GM11168 (cell line): ENCODE measurements around the gene EPN3.

Experiments used
- in situ Hi-C: fragments of 300-500 bp; cut with MboI; formaldehyde crosslinking; loops from one replicate; pipeline ENCODE4 v1.12.0; 2022; ENCODE audit warnings: low sequenced_read_pairs; ENCODE audit not compliant: unreplicated experiment

EPN3 gene

DNA sequence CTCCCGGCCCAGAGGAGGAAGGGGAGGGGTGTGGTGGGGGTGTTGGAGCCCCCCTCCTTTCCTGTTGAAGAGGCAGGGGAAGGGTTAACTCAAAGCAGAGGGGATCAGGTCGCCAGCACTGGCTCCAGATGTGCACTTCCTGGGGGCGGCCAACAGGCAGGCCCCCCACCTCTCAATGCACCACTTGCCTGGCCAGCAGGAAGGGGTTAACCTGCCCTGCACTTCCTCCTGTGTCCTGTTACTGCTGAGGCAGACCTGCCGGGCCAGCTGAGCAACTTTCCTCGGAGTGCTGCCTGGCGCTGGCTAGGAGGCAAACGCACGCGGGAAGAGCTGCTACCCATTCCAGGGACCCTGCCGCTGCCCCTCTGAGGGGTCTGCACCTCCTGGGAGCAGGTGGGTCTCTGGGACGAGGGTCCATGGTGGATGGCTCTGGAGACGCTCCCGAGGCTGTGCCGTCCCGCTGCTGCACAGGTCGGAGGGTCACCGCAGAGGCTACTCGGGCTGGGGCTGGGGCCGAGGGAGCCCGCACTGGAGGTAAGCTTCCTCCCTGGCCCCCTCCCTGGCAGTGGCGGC lies at the start of gene EPN3:
EPN3 (plus strand) TSS at position 284 of the 573 bp plus-strand sequence. CDS start 3,822 bp downstream, outside the sequence.
- in situ Hi-C loops: no loop called here

DNA sequence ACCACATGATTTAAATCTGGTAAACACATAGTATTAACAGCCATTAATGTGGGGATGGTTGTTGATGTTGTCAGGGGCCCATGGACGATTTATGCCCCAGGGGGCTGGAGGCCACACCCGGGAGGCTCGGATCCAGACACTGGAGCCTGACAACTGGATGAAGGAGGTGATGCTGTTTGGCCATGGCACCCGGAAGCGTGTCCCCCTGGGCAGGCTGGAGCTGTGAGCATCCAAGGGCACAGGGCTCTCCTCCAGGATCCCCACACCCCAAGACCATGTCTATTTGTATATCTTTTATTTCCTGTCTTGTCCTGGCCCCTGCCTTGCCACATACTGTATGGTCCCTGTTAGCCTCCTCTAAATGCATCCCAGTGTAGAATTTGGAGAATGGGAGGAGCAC lies 49.3 kb upstream of the EPN3 start:
- in situ Hi-C loops: no loop called here

DNA sequence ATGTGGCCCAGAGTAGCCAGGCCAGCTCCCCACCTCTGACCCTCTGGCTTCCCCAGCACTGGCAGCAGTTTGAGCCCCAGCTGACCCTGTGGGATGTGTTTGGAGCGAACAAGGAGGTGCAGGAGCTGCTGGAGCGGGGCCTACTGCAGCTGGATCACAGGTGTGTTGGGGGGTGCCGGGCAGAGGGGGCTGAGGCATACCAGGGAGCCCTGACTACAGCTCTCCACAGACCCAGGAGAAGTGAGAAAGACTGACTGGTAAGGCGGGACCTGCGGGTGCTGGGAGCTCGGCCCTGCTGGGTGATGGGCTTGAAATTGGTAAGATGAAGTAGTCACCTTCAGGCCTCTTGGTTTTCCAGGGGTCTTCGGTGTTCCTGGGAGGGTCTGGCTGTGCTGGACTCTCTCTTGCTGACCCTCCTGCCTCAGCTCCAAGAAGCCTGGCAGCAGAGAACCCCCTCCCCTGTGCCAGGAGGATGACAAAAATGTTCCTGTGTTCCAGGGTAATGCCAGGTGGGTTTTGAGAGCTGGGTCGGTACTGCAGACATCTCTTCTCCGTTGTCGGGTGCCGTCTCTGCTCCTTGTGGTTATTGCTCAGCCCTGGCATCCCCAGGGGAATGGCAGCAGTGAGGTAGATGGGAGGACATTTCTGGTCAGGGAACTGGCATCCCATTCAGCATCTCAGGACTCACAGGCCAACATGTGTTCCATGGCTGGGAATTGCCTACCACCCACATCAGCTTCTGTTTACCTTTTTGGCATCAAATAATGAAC lies 48.0 kb upstream of the EPN3 start:
- in situ Hi-C loops: no loop called here

DNA sequence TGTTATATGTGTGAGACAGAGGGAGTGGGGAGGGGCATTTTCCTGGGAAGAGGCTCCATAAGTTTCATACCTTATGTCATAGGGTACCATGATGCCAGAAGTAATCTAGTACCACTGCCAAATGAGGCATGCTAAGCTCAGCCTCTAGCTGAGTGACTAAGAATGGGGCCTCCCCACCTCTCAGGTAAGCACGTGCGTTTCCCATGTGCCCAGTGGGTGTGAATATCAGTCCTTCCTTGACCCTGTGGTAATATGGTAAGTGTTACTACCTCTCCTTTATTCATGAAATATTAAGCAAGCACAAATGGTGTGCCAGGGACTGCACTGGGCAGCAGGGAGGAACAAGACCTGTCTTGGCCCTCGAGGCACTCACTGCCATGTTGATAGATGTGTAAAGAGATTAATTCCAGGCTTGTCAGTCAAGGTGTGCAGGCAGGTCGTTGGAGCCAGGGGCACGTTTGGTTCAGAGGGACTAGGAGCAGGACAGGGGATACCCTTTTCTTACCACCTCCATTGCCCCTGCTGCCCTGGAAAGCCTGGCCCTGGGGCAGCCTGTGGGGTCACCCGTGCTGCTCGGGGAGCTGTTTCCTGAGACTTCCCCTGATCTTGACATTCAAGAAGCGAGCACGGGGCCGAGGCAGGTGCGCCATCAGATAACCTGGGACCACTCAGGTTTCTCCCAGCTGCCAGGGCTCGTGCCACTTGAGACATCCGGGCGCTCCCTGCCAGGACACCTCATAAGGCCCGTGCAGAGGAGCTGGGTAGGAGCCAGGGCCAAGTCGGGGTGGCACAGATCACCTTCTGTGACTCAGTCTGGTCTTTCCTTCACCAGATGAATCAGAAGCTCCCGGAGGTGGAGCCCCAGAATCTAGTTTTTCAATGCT lies 45.1 kb upstream of the EPN3 start:
- in situ Hi-C loops: no loop called here

DNA sequence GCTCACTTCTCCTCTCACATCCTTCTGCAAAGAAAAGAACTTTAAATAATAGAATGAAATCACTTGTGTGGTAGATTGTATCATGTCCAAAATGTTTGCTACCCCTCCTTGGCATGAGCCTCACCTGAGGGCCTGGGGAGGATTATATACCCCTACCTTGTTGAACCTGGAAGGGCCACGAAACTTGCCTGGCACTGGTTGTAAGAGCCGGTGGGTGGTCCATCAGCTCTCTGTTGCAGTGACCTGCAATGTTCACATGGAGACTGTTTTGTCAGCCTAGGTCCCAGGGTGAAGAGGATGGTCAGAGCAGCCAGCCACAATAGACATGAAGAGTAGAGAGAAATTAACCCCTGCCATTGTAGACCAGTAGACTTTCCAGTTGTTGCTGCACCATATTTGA lies 43.7 kb upstream of the EPN3 start:
- in situ Hi-C loops: no loop called here

DNA sequence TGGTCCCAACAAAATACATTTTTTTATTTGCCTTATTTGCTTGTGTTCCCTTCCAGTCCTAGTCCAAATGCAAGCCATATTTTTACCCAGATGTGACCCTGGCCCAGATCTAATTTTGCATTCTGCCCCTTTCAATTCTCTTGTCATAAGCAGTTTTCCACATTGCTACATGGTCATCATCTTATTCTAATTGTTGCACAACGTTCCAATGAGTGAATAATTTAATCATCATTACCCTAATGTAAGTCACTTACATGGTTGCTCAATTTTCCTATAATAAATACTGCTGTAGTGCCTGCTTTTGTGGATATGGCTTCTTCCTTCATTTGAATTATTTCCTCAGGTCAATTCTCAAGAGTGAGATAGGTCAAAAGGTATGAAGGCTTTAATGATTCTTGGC lies 41.0 kb upstream of the EPN3 start:
- in situ Hi-C loops: no loop called here

DNA sequence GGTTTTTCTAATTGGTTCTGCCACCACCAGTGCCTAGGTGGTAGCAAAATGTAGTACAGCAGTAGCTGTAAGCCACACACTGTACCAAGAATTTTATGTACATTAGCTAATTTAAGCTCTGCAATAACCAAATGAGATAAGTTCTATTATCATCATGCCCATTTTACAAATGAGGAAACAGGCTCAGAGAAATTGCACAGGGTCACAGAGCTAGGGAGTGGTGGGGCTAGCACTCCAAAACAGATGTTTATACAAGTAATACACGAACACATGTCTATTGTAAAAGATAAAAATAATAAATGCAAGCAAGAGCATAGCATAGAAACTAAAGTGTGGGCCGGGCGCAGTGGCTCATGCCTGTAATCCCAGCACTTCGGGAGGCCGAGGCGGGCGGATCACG lies 40.3 kb upstream of the EPN3 start:
- in situ Hi-C loops: no loop called here

DNA sequence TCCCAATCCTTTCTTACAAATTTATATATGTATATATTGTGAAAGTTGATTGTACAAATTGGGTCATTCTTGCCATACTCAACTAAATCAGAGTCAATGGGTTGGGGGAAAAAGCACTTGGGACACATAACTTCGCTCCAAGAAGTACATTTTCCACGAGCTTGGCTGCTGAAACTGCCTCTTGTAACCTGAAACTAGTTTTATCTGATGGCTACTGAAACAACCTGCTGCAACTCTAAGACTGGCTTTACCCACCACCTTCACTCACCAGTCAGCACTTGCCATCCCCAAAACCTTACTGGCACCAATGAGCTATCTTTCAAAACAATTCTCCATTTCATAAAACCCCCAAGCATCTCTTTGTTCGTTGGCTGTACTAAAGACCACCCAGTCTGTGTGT lies 38.8 kb upstream of the EPN3 start:
- in situ Hi-C loops: no loop called here

DNA sequence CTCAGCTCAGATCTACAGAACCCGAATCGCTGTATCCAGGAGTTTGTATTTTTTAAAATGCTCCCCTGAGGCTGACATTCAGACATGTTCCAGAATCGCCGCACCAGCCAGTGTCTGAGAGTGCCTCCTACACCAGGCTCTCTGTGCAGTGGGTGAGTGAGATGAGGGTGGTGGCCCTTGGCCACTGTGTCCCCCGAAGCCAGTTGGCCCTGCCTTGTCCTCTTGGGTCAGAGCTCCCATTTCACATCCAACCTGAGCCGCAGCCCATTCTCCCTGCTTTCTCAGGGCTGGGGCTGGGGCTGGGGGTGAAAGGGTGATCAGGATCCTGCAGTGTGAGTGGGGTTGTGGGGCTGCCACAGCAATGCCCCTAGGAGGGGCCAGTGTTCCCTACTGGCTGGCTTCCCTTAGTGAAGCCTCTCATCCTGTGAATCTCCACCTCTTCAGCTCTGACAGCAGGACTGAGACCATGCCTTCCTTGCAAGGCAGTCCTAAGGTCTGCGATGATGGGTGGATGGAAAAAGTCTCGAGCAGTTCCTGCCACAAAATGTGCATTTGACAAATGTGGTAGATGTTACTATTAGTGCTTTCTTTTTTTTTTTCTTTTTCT lies 37.2 kb upstream of the EPN3 start:
- in situ Hi-C loops: loop anchor here (5.0 kb wide), 1 partner anchor 132 kb away; no protein-coding TSS in a partner anchor

DNA sequence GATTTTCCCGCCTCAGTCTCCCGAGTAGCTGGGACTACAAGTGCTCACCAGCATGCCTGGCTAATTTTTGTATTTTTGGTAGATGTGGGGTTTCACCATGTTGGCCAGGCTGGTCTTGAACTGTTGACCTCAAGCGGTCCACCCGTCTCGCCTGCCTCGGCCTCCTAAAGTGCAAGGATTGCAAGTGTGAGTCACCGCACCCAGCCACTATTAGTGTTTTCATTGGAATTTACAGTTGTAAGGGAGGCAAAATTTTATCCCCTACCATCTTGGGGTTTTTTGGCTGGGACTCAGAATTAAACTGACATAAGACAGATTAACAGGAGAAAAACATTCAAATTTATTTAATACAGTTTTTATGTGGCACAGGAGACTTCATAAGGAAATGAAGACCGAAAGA lies 36.6 kb upstream of the EPN3 start:
- in situ Hi-C loops: loop anchor here (5.0 kb wide), 1 partner anchor 131 kb away; no protein-coding TSS in a partner anchor

DNA sequence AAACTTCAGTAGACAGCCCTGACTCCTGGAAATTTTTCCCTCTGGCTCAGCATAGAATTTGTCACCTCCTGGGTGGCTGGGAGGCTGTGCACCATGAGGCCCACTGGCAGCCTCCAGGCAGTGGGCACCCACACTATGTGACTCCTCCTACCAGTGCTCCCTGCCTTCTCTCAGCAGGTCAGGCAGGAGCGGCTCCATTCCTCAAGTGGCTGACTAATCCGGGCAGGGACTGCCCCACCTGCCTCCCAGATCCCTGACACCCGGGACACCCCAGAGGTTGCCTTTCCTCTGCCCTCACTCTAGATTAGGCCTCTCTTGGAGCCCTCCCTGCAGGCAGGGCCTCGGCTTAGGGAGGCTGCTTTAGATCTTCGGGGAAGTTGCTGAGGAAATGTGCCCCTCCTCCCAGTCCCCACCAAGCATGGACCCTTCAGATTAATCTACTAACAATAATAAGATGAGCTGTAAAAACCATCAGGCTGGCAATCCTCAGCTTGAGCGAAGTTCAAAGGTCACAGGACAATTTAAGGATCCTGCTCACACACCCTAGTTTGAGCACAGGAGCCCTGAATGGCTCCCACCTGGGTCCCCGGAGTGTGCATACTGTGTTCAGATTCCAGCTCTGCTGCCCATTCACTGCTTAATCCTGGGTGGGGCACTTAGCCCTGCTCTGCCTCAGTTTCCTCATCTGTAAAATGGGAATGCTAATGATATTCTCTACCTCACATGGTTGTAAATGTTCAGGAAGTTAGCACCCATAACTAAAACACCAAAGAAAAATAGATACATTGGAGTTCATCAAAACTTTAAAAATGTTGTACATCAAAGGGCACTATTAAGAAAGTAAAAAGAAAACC lies 34.3 kb upstream of the EPN3 start:
- in situ Hi-C loops: loop anchor here (5.0 kb wide), 1 partner anchor 129 kb away; no protein-coding TSS in a partner anchor

DNA sequence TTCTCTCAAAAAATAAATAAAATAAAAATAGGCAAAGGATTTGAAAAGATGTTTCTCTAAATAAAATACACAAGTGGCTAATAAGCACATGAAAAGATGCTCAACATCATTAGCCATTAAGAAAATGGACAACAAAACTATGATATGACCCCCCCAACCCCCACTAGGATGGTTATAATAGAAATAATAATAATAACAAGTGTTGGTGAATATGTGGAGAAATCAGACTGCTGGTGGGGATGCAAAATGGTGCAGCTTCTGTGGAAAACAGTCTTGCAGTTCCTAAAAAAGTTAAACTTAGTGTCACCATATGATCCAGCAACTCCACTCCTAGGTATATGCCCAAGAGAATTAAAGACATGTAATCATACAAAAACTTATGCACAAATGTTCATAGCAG lies 33.3 kb upstream of the EPN3 start:
- in situ Hi-C loops: loop anchor here (5.0 kb wide), 1 partner anchor 128 kb away; no protein-coding TSS in a partner anchor

DNA sequence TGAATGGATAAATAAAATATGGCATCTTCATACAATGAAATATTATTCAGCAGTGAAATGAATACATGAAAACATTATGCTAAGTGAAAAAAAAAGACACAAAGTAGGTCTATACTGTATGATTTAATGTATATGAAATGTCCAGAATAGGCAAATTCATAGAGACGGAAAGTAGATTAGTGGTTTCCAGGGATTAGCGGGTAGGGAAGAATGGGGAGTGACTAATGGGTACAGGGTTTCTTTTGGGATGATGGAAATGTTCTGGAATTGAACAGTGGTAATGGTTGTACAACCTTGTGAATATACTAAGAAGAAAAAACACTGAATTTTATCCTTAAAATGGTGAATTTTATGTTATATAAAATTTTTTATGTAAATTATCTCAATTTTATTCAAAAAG lies 32.8 kb upstream of the EPN3 start:
- in situ Hi-C loops: loop anchor here (5.0 kb wide), 1 partner anchor 128 kb away; no protein-coding TSS in a partner anchor

DNA sequence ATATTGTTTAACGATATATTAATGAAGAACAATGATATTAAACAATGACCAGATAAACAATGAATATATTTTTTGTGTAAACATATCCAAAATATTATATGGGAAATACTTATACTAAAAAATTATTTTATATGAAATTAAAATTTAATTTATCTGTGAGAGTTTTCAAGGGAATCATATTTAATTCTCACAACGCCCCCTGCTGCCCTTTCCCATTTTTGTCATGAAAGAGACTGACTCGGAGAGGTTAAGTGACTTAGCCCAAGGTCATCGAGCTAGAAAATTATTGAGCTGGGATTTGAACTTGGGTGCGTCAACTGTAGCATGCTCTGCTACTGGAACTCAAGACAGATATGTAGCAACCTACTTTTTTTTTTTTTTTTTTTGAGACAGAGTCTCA lies 31.5 kb upstream of the EPN3 start:
- in situ Hi-C loops: no loop called here

DNA sequence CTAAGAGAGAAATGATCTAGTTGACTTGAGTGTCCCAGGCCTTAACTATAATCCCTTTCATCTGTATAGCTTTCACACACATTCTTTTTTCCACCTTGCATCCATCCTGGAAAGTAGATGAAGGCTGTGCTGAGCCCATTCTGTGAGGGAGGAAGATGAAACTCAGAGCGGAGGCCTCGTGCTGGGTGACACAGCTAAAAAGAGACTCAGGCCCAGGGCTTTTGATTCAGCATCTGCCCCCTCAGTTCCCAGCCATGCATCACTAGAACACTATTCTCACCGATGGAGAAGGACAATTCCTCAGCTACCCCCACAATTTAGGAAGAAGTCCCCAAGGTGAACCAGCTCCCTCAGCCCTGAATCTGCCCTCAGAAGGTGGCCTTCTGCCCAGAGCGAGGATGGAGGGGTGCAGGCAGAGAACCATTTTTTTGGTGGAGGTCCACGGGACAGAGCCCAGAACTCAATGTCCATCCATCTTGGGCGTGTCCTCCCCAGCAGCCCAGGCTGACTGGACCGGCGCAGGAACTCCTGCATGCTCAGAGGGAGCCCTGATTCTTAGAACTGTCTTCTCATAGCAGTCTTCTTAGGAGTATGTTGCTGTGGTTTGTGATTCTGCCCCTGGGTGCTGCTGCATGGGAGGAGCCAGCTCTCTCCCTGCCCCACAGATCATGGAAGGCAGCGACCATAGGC lies 30.1 kb upstream of the EPN3 start:
- in situ Hi-C loops: no loop called here

DNA sequence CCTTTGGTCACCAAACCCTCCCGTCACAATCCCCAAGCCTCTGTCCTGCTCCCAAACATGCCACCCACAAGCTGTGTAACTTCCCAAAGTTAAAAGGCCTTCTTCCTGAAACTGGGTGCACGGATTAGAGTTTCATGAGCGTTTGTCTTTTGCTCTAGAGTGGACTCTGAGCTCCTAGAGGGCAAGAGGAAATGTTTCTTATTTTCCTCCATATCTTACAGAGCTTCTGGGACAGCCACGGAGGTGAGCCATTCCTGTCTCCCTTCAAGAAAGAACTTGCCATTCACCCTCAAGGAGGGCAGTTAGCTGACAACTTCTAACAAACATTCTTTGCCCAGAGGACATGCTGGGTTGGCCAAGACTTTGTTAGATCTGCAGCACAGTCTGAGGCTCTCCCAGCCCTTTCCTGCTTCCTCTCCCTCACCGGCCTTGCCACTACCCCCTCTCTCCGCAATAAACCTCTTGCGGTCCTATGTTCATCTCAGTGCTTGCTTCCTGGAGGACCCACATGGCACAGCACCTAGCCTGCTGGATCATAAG lies 26.9 kb upstream of the EPN3 start:
- in situ Hi-C loops: no loop called here

DNA sequence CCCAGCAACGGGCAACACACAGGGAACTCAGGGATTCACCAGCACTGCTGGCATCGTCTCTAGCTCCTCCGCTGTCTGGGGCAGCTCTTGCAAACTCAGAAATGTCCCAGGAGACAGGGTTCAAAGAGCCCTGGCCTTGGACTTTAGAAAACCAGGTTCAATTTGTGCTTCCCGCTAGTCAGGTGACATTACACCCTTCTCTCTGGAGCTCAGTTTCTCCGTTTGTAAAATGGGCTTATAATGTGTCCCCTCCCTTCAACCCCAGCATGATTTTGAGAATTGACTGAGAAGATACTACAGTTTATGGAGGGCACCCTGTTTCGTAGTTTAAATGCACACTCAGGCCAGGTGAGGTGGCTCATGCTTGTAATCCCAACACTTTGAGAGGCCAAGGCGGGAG lies 26.2 kb upstream of the EPN3 start:
- in situ Hi-C loops: no loop called here

DNA sequence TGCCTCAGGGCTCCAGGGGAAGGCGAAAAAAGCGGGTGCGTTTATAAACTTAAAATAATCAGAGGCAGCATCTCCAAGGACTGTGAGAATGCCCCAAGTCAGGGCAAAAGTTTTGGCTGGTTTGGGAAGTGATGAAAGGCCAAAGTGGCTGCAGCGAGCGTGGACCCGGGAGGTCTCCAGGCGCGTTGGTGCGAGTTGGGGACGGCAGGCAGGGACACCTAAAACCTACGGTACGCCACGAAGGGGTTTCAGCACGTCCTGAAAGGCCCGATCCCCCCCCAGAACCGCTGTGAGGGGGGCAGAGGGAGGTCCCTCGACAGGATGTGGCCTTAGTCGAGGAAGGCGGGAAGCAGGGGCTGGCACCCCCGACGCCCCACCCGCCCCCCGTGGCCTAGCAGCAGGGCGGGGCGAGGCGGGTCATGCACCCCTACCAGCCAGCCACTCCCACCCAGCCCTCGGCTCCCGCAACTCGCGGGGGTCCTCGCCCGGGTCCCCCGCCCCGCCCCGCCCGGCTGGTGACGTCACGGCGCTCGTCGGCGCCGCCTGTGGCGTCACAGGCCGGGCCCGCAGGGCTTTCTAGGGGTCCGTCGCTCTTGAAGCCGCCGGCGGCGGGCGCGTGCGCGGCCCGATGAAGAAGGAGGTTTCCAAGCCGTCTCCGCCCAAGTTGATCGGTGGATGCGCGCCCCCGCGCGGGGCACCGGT lies 24.5 kb upstream of the EPN3 start, which contains the start of gene MYCBPAP:
MYCBPAP (plus strand) TSS at position 569 of the 702 bp plus-strand sequence. CDS start 236 bp downstream, outside the sequence.
- in situ Hi-C loops: no loop called here
